ENCODE results near the gene RASSF8.

GRCh38 chr12:26052652-26053051 is 94.2 kb downstream of the RASSF8 start:
- no peak for TF ChIP-seq CTCF (IDR thresholded peaks at IDR 0.05)
- TF ChIP-seq EZH2 (IDR thresholded peaks at IDR 0.05) = no peak
- no peak for TF ChIP-seq EZH2phosphoT487 (IDR thresholded peaks at IDR 0.05)
